SK-N-DZ (cell line): Measurements from ENCODE around the gene ZNF70.

Experiments used
- DNase-seq: peaks from one replicate; pipeline ENCODE4 v3.0.0-alpha.2; 2015; ENCODE audit warnings: low spot score

The ZNF70 gene

GRCh38 chr22:23695141-23695540, 55.8 kb downstream of the ZNF70 start:
- DNase-seq: no peak

GRCh38 chr22:23693979-23694680, 56.8 kb downstream of the ZNF70 start:
- DNase-seq: no peak

DNA sequence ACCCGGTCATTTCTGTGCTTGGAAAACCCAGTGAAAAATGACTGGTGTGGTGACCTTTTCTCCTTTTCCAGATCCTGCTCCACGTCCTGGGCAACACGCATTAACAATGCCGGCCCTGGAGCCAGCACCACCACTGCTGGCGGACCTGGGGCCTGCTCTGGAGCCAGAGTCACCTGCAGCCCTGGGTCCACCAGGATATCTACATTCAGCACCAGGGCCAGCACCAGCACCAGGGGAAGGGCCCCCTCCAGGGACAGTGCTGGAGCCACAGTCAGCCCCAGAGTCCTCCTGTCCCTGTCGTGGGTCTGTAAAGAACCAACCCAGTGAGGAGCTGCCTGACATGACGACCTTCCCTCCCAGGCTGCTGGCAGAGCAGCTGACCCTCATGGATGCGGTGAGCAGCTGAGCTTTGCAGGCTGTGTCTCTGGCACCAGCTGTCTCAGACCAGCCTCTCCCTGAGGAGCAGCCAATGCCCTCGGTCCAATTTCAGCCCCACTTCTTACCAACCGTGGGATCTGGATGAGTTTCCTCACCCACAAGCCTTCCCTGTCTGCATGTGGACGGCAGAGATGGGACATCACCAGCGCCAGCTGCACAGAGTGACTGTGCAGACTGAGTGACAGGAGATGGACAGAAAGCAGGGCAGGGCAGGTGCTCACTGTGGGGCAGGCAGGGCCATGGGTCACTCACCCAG, 58.2 kb downstream of the ZNF70 start:
- no peak for DNase-seq

DNA sequence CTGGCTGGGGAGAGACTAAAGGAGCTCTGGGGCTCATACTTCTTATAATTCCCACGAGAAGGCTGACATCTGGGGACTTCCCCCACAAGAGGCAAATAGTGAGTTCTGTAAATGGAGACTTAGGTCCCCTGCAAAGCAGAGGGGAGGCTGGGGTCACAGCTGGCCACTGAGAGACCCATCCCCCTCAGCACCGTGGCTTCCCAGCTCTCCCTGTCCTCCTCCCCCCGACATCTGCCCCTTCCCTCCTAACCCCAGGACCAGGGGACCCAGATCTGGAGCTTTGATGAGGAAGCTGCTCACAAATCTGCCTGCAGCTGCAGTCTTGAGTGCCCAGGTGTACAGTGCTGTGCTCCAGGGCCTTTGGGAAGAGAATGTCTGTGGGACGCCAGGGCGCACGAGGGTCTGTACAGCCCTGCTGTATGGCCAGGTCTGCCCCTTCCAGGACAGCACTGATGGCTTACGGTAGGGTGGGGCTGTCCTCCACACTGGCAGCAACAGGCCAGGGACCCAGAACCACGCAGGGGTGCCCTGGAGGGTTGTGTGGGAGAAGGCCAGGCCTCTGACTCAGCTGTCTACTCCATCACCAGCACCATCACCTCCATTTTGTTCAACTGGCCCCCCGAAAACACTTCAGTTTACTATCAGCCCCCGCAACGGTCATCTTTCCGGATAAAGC, 59.0 kb downstream of the ZNF70 start:
- no peak for DNase-seq

DNA sequence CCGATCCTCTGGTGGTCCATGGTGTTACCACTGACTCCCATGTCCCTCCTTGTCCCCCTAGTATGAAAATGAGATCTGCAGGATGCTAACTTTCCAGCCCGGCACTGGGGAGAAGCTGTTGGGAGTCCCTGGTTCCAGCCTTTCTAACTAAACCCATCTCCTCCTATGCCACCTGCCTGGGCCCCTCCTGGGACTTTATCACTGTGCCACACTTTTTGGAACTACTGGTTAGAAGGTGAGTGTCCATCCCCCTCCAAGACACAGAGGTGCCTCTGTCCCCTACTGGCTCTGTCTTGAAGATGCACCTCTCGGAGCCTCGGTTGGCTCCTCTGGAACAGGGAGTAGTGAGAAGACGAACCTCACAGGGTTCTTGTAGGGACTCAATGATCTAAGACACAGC, 60.2 kb downstream of the ZNF70 start, which contains the start of gene RGL4:
Gene RGL4 (plus strand): TSS at position 301 of the 400 bp plus-strand sequence. CDS start 1,018 bp downstream, outside the sequence.
- no peak for DNase-seq

DNA sequence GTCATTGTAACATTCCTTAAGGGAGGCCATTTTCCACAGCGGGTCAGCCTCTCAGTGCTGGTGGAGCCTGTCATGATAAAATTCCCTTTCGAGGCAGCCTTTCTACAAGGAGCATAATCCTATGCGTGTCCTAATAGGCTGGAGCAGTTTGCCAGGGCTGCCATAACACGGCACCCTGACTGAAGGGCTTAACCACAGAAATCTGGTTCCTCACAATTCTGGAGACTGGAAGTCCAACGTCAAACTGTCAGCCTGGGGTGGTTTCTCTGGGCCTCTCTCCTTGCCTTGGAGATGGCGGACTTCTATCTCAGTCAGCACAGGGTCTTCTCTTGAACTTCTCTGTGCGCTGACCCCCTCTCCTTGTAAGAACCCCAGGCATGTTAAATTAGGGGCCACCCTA, 61.5 kb downstream of the ZNF70 start:
- no peak for DNase-seq
